K562 (cell line): Measurements from ENCODE around the gene PPP1R14D. TPM values are rescaled to one million over a fixed set of nuclear protein-coding genes. Genes with fewer than 3 reads are reported as not detected.

ENCODE experiments used
- polyA plus RNA-seq, 8 experiments: library from polyadenylated mRNA; depleted of rRNA in 4 of 8; stranded (reverse) in 5 of 8; unstranded in 3 of 8; fragments of >200 nt; fragmentation: Nextera tagmentation in 2 of 8; fragmentation: Illumina TruSeq in 1 of 8; extraction: Ambion mirVana in 2 of 8; extraction: Trizol in 1 of 8; gene quantifications; 2 replicates each; pipeline versions ENCODE4 v1.2.1 to v1.2.3, GENCODE V29; 2011 to 2014; ENCODE audit warnings: inconsistent platforms in 1 of 8, missing spikeins in 1 of 8
- small RNA-seq: library from RNA; depleted of rRNA; stranded (forward); fragments of <200 nt; gene quantifications from one replicate; pipeline ENCODE3, GENCODE V24; 2014
- total RNA-seq, 7 experiments: library from RNA; depleted of rRNA in 6 of 7; stranded (reverse); fragments of >200 nt in 6 of 7; fragmentation: Illumina TruSeq in 2 of 7; extraction: Trizol in 2 of 7; gene quantifications; 2 replicates each; pipeline versions ENCODE4 v1.2.1 to v1.2.3, GENCODE V29; 2011 to 2021; ENCODE audit warnings: low replicate concordance in 1 of 7

Gene PPP1R14D
- total and polyA plus RNA-seq, 9 of the 15 experiments (the other 6 are each of a cell fraction or from before 2014, with no cell fraction given): 0.11 to 0.18 TPM; not detected in 7

Small RNA genes within 50 kb of the gene (small RNA-seq; reads per million reads assigned to genes)
- not detected for gene AC025166.1

Other genes with a start within 250 kb of the PPP1R14D start
Only the 7 nearest of the 12 such genes appear.
- gene GCHFR, start 64.6 kb downstream of the PPP1R14D start, total RNA-seq (2014; rRNA removed): 81.2 and 83.5 TPM in 2 replicates
- gene GCHFR, start 64.6 kb downstream of the PPP1R14D start, total RNA-seq (2014; rRNA removed; fragmentation: Illumina TruSeq; extraction: Trizol): 5.3 and 8.7 TPM in 2 replicates
- gene GCHFR, start 64.6 kb downstream of the PPP1R14D start, total RNA-seq (2015; rRNA removed; fragmentation: Illumina TruSeq; extraction: Trizol): 28.2 and 30.0 TPM in 2 replicates
- 31.9 and 37.3 TPM in 2 replicates for gene GCHFR, start 64.6 kb downstream of the PPP1R14D start, total RNA-seq (2021)
- 20.8 and 33.6 TPM in 2 replicates for gene GCHFR, start 64.6 kb downstream of the PPP1R14D start, polyA plus RNA-seq (2011; rRNA removed)
- 16.0 and 25.7 TPM in 2 replicates for gene GCHFR, start 64.6 kb downstream of the PPP1R14D start, polyA plus RNA-seq (2014; fragmentation: Illumina TruSeq; extraction: Trizol)
- 10 to 100 TPM; 10.1 to 18.2 TPM for gene GCHFR, start 64.6 kb downstream of the PPP1R14D start, polyA plus RNA-seq (2014; fragmentation: Nextera tagmentation; extraction: Ambion mirVana)
- 55.2 and 75.1 TPM in 2 replicates for gene GCHFR, start 64.6 kb downstream of the PPP1R14D start, polyA plus RNA-seq (2014; rRNA removed)
- 0.29 and 0.36 TPM in 2 replicates for gene C15orf62, start 58.7 kb downstream of the PPP1R14D start, total RNA-seq (2014; rRNA removed)
- 0.22 and 0.29 TPM in 2 replicates for gene C15orf62, start 58.7 kb downstream of the PPP1R14D start, total RNA-seq (2014; rRNA removed; fragmentation: Illumina TruSeq; extraction: Trizol)
- 0.57 and 0.76 TPM in 2 replicates for gene C15orf62, start 58.7 kb downstream of the PPP1R14D start, total RNA-seq (2015; rRNA removed; fragmentation: Illumina TruSeq; extraction: Trizol)
- 0.40 and 0.45 TPM in 2 replicates for gene C15orf62, start 58.7 kb downstream of the PPP1R14D start, total RNA-seq (2021)
- 0.08 and 0.20 TPM in 2 replicates for gene C15orf62, start 58.7 kb downstream of the PPP1R14D start, polyA plus RNA-seq (2011; rRNA removed)
- 0.28 and 0.31 TPM in 2 replicates for gene C15orf62, start 58.7 kb downstream of the PPP1R14D start, polyA plus RNA-seq (2014; fragmentation: Illumina TruSeq; extraction: Trizol)
- gene C15orf62, start 58.7 kb downstream of the PPP1R14D start, polyA plus RNA-seq (2014; fragmentation: Nextera tagmentation; extraction: Ambion mirVana): under 1 TPM in 1 of 2 experiments, not detected in 1; 0.01 TPM
- gene C15orf62, start 58.7 kb downstream of the PPP1R14D start, polyA plus RNA-seq (2014; rRNA removed): 0.17 and 0.32 TPM in 2 replicates
- 13.1 and 20.8 TPM in 2 replicates for gene ZFYVE19, start 21.6 kb downstream of the PPP1R14D start, total RNA-seq (2014; rRNA removed)
- gene ZFYVE19, start 21.6 kb downstream of the PPP1R14D start, total RNA-seq (2014; rRNA removed; fragmentation: Illumina TruSeq; extraction: Trizol): 7.9 and 13.1 TPM in 2 replicates
- 20.7 and 22.5 TPM in 2 replicates for gene ZFYVE19, start 21.6 kb downstream of the PPP1R14D start, total RNA-seq (2015; rRNA removed; fragmentation: Illumina TruSeq; extraction: Trizol)
- 18.2 and 19.9 TPM in 2 replicates for gene ZFYVE19, start 21.6 kb downstream of the PPP1R14D start, total RNA-seq (2021)
- gene ZFYVE19, start 21.6 kb downstream of the PPP1R14D start, polyA plus RNA-seq (2011; rRNA removed): 27.1 and 35.2 TPM in 2 replicates
- gene ZFYVE19, start 21.6 kb downstream of the PPP1R14D start, polyA plus RNA-seq (2014; fragmentation: Illumina TruSeq; extraction: Trizol): 30.0 and 36.8 TPM in 2 replicates
- gene ZFYVE19, start 21.6 kb downstream of the PPP1R14D start, polyA plus RNA-seq (2014; fragmentation: Nextera tagmentation; extraction: Ambion mirVana): 1 to 10 TPM; 1.5 to 3.6 TPM
- gene ZFYVE19, start 21.6 kb downstream of the PPP1R14D start, polyA plus RNA-seq (2014; rRNA removed): 23.4 and 23.5 TPM in 2 replicates
- 57.9 and 60.3 TPM in 2 replicates for gene DNAJC17, start 21.2 kb downstream of the PPP1R14D start, total RNA-seq (2014; rRNA removed)
- 39.5 and 44.2 TPM in 2 replicates for gene DNAJC17, start 21.2 kb downstream of the PPP1R14D start, total RNA-seq (2014; rRNA removed; fragmentation: Illumina TruSeq; extraction: Trizol)
- gene DNAJC17, start 21.2 kb downstream of the PPP1R14D start, total RNA-seq (2015; rRNA removed; fragmentation: Illumina TruSeq; extraction: Trizol): 58.4 and 61.5 TPM in 2 replicates
- gene DNAJC17, start 21.2 kb downstream of the PPP1R14D start, total RNA-seq (2021): 31.2 and 41.0 TPM in 2 replicates
- 33.8 and 37.9 TPM in 2 replicates for gene DNAJC17, start 21.2 kb downstream of the PPP1R14D start, polyA plus RNA-seq (2011; rRNA removed)
- gene DNAJC17, start 21.2 kb downstream of the PPP1R14D start, polyA plus RNA-seq (2014; fragmentation: Illumina TruSeq; extraction: Trizol): 51.3 and 68.6 TPM in 2 replicates
- 1 to 10 TPM; 2.4 to 9.1 TPM for gene DNAJC17, start 21.2 kb downstream of the PPP1R14D start, polyA plus RNA-seq (2014; fragmentation: Nextera tagmentation; extraction: Ambion mirVana)
- gene DNAJC17, start 21.2 kb downstream of the PPP1R14D start, polyA plus RNA-seq (2014; rRNA removed): 66.6 and 79.4 TPM in 2 replicates
- gene SPINT1, start 15.3 kb upstream of the PPP1R14D start, total RNA-seq (2014; rRNA removed): 1.5 and 2.1 TPM in 2 replicates
- gene SPINT1, start 15.3 kb upstream of the PPP1R14D start, total RNA-seq (2014; rRNA removed; fragmentation: Illumina TruSeq; extraction: Trizol): 1.1 and 1.8 TPM in 2 replicates
- 0.94 and 0.98 TPM in 2 replicates for gene SPINT1, start 15.3 kb upstream of the PPP1R14D start, total RNA-seq (2015; rRNA removed; fragmentation: Illumina TruSeq; extraction: Trizol)
- gene SPINT1, start 15.3 kb upstream of the PPP1R14D start, total RNA-seq (2021): 3.2 and 4.5 TPM in 2 replicates
- gene SPINT1, start 15.3 kb upstream of the PPP1R14D start, polyA plus RNA-seq (2011; rRNA removed): 2.8 and 5.6 TPM in 2 replicates
- gene SPINT1, start 15.3 kb upstream of the PPP1R14D start, polyA plus RNA-seq (2014; fragmentation: Illumina TruSeq; extraction: Trizol): 3.9 and 4.5 TPM in 2 replicates
- gene SPINT1, start 15.3 kb upstream of the PPP1R14D start, polyA plus RNA-seq (2014; fragmentation: Nextera tagmentation; extraction: Ambion mirVana): under 1 TPM; 0.78 to 0.80 TPM
- 2.3 and 3.3 TPM in 2 replicates for gene SPINT1, start 15.3 kb upstream of the PPP1R14D start, polyA plus RNA-seq (2014; rRNA removed)
- 2.0 and 2.2 TPM in 2 replicates for gene RHOV, start 45.5 kb upstream of the PPP1R14D start, total RNA-seq (2014; rRNA removed)
- gene RHOV, start 45.5 kb upstream of the PPP1R14D start, total RNA-seq (2014; rRNA removed; fragmentation: Illumina TruSeq; extraction: Trizol): 0.73 and 1.1 TPM in 2 replicates
- 0.45 and 0.72 TPM in 2 replicates for gene RHOV, start 45.5 kb upstream of the PPP1R14D start, total RNA-seq (2015; rRNA removed; fragmentation: Illumina TruSeq; extraction: Trizol)
- gene RHOV, start 45.5 kb upstream of the PPP1R14D start, total RNA-seq (2021): 1.9 and 2.0 TPM in 2 replicates
- 1.1 and 1.2 TPM in 2 replicates for gene RHOV, start 45.5 kb upstream of the PPP1R14D start, polyA plus RNA-seq (2011; rRNA removed)
- gene RHOV, start 45.5 kb upstream of the PPP1R14D start, polyA plus RNA-seq (2014; fragmentation: Illumina TruSeq; extraction: Trizol): 1.1 TPM in 2 replicates
- gene RHOV, start 45.5 kb upstream of the PPP1R14D start, polyA plus RNA-seq (2014; fragmentation: Nextera tagmentation; extraction: Ambion mirVana): under 1 TPM; 0.08 to 0.18 TPM
- 1.4 and 2.6 TPM in 2 replicates for gene RHOV, start 45.5 kb upstream of the PPP1R14D start, polyA plus RNA-seq (2014; rRNA removed)
- gene VPS18, start 65.7 kb upstream of the PPP1R14D start, total RNA-seq (2014; rRNA removed): 17.3 and 20.0 TPM in 2 replicates
- gene VPS18, start 65.7 kb upstream of the PPP1R14D start, total RNA-seq (2014; rRNA removed; fragmentation: Illumina TruSeq; extraction: Trizol): 4.3 and 5.3 TPM in 2 replicates
- 14.6 and 14.7 TPM in 2 replicates for gene VPS18, start 65.7 kb upstream of the PPP1R14D start, total RNA-seq (2015; rRNA removed; fragmentation: Illumina TruSeq; extraction: Trizol)
- gene VPS18, start 65.7 kb upstream of the PPP1R14D start, total RNA-seq (2021): 19.9 and 20.8 TPM in 2 replicates
- gene VPS18, start 65.7 kb upstream of the PPP1R14D start, polyA plus RNA-seq (2011; rRNA removed): 5.9 and 9.0 TPM in 2 replicates
- gene VPS18, start 65.7 kb upstream of the PPP1R14D start, polyA plus RNA-seq (2014; fragmentation: Illumina TruSeq; extraction: Trizol): 9.5 and 11.8 TPM in 2 replicates
- gene VPS18, start 65.7 kb upstream of the PPP1R14D start, polyA plus RNA-seq (2014; fragmentation: Nextera tagmentation; extraction: Ambion mirVana): under 1 TPM; 0.73 to 0.88 TPM
- 8.5 and 9.9 TPM in 2 replicates for gene VPS18, start 65.7 kb upstream of the PPP1R14D start, polyA plus RNA-seq (2014; rRNA removed)